Measurements from ENCODE around the gene HOXA5. TPM values are rescaled to one million over a fixed set of nuclear protein-coding genes. Genes with fewer than 3 reads are reported as not detected.
A peak's percentile ranks its signal among the peaks of the same experiment; 100 is the strongest.

Gene HOXA5
- total and polyA plus RNA-seq, 2 of the 8 experiments (the other 6 are each of a cell fraction or from before 2014, with no cell fraction given), result not detected

- Histone ChIP-seq H3K4ac (replicated peaks; ENCODE audit: insufficient read length, low read depth, low read length) (no peak overlapping the region), H3K79me2 (ENCODE audit: control insufficient read depth in 1 of 2, insufficient read depth in 2 of 2, low read length in 2 of 2) (no peaks in the 10 kb centered on the region), H2BK15ac (ENCODE audit: low read length) (peak overlapping the region; percentile 75; the same call in 1 of the 2 replicates), H2AK5ac (ENCODE audit: low read depth, low read length) (no peak overlapping the region), H3K79me1 (ENCODE audit: low read depth, low read length) (no peaks in the 10 kb centered on the region), H4K5ac (ENCODE audit: insufficient read length, low read depth, low read length) (no peak overlapping the region), H3K27me3 (replicated peaks in 1 of 4; ENCODE audit: control insufficient read depth in 3 of 4, extremely low read depth in 1 of 4, insufficient read depth in 3 of 4, low read length in 3 of 4) (peaks cover 99 to 100% (median 100%) of the 10 kb centered on the region in 4 experiments), H3K4me1 (replicated peaks in 1 of 4; ENCODE audit: control insufficient read depth in 3 of 4, insufficient read depth in 4 of 4, low read length in 3 of 4) (peaks cover 4 to 11% (median 5%) of the 10 kb centered on the region in 4 experiments; a peak in 5 of 7 replicates), H2AFZ (ENCODE audit: low read length) (no peak overlapping the region), H3K4me3 (ENCODE audit: extremely low read depth in 1 of 4, insufficient read depth in 2 of 4, low read depth in 3 of 4, low read length in 4 of 4) (no peak overlapping the region), H3K14ac (ENCODE audit: insufficient read length) (no peak overlapping the region), H3K4me2 (ENCODE audit: insufficient read depth in 1 of 2, low read depth in 2 of 2, low read length in 2 of 2) (no peak overlapping the region), H3K56ac (replicated peaks; ENCODE audit: insufficient read length, low read depth, low read length) (no peak overlapping the region), H2BK20ac (ENCODE audit: low read length) (no peak overlapping the region), H2BK12ac (ENCODE audit: low read depth, low read length) (no peak overlapping the region), H3K27ac (ENCODE audit: low read depth, low read length) (no peak overlapping the region), H4K20me1 (replicated peaks in 1 of 2; ENCODE audit: control insufficient read depth in 1 of 2, insufficient read depth in 2 of 2, low read length in 2 of 2) (peaks cover 41 to 55% of the 10 kb centered on the region in 2 experiments), H3K9ac (replicated peaks in 1 of 4; ENCODE audit: extremely low read depth in 1 of 4, low read depth in 3 of 4, low read length in 3 of 4) (no peak overlapping the region), H3K23me2 (ENCODE audit: low read depth, low read length) (no peaks in the 10 kb centered on the region; the same call in 1 of the 2 replicates), H2BK120ac (replicated peaks; ENCODE audit: low read depth, low read length) (no peak overlapping the region), H3K23ac (ENCODE audit: insufficient read length) (no peak overlapping the region), H4K91ac (replicated peaks; ENCODE audit: insufficient read length, low read length) (no peak overlapping the region), H3K18ac (ENCODE audit: extremely low read depth, low read length) (no peak overlapping the region), H3K9me3 (ENCODE audit: insufficient read depth in 2 of 2, low read depth in 1 of 2, low read length in 1 of 2) (no peaks in the 10 kb centered on the region; a peak in 1 of 4 replicates), H2BK5ac (ENCODE audit: low read depth, low read length) (no peak overlapping the region), H3K36me3 (ENCODE audit: control insufficient read depth in 2 of 4, insufficient read depth in 4 of 4, low read length in 3 of 4) (peaks cover 0 to 18% (median 0%) of the 10 kb centered on the region in 4 experiments; a peak in 1 of 8 replicates), H4K8ac (ENCODE audit: extremely low read depth, insufficient read depth, low read length) (no peak overlapping the region)
- ChIA-PET CTCF (ENCODE audit: partially characterized antibody) (interaction anchor here (0.7 to 2.4 kb wide), 12 partner anchors 10 to 920 kb away, joined by 3 to 8 read pairs (median 4); partner anchors contain the start of gene EVX1), POLR2A (ENCODE audit: partially characterized antibody) (no interaction called here)
- FAIRE-seq (no peak), DNase-seq (ENCODE audit: low read depth in 1 of 2, low spot score in 2 of 2) (no peak)
- TF ChIP-seq KDM4A (IDR thresholded peaks at IDR 0.05; ENCODE audit: low read depth, low read length, severe bottlenecking) (no peak), POU5F1 (IDR thresholded peaks at IDR 0.05; ENCODE audit: low read depth, low read length) (no peak), RNF2 (IDR thresholded peaks at IDR 0.05; ENCODE audit: borderline replicate concordance, low read depth, low read length, missing control alignments, poor library complexity, severe bottlenecking) (no peak), CBX8 (IDR thresholded peaks at IDR 0.05; ENCODE audit: borderline replicate concordance, low read depth, low read length) (0 out of 2 replicates have a peak, but pooled peaks have one; percentile 10), JUN (IDR thresholded peaks at IDR 0.05; ENCODE audit: low read depth, low read length) (no peak)
- WGBS, 2 experiments (ENCODE audit: extremely low coverage in 1 of 2, insufficient coverage in 1 of 2, insufficient read length in 1 of 2, insufficient replicate concordance in 2 of 2, low coverage in 1 of 2, low lambda C conversion rate in 2 of 2, missing lambda C conversion rate in 1 of 2), result 80% methylated on average over 3 of the region's 3 CpGs; no CpG with 5 or more reads in 1 of the 2 experiments
Observed at GRCh38 chr7:27176524-27176845, 33.0 kb upstream of the HOXA5 start.
